Activated CD4-positive, alpha-beta T cell treated with anti-CD3 and anti-CD28 coated beads, Interleukin-2, amount 50 U/mL, for 24 hours (primary cell): ENCODE data around the gene APOF.
"Not testable (repeated sequence)": the region's sequence is repeated elsewhere in the genome, so short reads cannot be mapped to it uniquely, and the experiment has no call there.

Experiments used
- DNase-seq, 2 donors: peaks; one replicate each; pipeline ENCODE4 v3.0.0-alpha.2; 2020; ENCODE audit warnings: low read depth in 1 of 2, low spot score in 1 of 2

Gene APOF, protein sequence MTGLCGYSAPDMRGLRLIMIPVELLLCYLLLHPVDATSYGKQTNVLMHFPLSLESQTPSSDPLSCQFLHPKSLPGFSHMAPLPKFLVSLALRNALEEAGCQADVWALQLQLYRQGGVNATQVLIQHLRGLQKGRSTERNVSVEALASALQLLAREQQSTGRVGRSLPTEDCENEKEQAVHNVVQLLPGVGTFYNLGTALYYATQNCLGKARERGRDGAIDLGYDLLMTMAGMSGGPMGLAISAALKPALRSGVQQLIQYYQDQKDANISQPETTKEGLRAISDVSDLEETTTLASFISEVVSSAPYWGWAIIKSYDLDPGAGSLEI

DNA sequence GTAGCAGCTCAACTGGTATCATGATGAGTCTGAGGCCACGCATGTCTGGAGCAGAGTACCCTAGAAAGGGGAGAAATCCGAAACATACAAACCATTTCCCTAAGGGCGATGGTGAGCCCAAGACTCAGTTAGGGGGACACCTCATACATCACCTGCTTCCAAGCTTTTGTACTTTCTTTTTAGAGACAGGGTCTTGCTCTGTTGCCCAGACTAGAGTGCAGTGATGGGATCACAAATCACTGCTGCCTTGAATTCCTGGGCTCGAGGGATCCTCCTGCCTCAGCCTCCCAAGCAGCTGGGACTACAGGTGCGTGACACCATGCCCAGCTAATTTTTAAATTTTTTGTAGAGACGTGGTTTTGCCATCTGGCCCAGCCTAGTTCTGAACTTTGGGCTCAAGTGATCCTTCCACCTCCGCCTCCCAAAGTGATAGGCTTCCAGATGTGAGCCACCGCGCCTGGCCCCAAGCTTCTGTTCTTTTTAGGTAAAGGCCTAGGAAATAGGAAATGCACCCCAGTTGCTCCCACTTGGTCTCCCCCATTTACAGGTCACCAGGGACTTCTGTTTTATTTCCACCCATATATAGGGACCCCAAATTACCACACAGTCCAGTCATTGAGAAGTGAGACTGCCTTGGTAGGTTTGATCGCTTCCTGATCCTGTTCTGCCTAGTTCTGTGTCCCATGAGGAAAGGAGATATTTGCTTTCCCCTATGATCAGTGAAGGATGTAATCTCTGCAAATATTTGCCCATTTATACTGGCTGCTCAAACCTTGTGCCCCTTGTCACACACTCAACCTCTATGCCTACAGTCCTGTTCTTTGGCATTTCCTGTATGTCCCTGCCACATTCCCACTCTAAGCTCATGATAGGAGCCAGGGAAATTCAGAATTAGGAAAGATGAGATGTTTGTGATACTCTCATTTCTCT is at the start of gene APOF:
Gene APOF (minus strand): TSS at position 728 of the 930 bp plus-strand sequence. CDS start 112 bp downstream, at position 616.
- DNase-seq = no peak

DNA sequence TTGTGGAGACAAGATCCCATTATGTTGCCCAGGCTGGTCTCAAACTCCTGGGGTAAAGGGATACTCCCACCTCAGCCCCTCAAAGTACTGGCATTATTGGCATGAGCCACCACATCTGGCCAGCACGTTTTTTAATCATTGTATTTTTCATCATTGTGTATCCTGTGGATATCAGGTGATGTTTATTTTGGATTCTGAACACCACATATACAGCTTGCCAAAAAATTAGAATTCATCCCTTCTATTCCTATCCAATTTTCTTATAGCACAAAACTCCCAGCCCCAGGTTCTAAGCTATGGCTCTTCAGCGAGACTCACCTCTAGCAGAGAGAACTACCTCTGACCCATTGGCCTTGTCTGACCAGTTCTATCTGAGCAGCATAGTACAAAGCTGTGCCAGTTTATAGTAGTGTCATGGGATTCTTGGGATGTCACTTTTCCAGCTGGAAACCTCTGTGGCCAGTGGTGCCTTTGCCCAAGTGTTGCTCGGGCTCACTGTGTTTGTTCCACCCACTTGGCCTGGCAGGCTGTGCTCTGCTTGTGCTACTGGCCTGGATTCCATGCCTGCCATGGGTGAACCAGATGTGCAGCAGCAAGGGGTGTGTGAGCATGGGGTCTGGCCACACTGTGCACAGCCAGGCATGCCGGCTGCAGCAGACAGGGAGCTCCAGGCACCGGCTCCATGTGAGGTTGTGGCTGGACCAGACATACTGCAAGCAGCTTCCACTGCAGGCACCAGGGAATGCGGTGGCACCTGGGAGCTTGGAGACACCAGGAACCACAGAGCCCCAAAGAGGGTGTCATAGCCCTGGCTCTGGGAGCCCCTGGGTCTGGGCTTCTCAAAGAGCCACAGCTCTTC is 49.4 kb upstream of the APOF start:
- no peak for DNase-seq

DNA sequence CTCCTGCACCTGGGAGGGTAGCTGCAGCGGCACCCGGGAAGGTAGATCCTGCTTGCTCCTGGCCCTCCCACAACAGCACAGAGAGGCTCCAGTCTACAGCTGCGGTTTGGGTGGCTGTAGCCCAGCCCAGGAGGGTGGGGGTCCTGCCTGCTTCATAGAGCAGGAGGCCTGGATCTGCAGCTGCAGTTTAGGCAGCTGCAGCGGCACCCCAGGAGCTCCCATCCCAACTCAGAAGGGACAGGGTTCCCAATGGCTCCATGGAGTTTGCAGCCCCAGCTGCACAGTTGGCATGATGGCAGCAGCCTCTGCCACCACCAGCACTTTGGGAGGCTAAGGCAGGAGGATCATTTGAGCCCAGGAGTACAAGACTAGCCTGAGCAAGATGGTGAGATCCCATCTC is 48.1 kb upstream of the APOF start:
- no peak for DNase-seq

DNA sequence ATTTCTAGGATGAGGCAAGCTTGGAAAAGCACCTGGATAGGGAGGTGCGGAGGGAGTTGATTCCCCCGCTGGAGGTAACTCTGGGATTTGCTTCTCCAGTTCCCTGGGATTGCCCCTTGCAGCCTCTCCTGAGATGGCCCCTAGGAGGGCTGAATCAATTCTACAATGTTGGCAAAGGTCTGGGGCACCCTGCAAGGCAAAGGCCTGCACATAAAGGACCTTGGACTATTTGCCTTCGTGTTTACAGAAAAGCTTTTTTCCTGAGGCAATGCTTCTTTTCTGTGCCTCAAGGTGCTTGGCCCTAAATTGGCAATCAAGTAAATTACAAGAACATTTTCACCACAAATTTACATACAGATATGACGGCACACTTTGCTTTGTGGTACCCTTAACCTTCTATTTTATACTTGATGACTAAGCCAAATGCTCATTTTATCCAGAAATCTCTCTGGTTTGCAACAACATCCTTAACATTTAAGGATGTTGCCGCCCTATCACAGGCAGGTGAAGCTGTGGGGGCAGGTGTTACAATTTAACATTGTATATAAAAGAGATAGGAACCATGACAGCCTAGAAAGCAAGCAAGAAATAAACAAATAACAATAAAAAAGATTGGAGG is 46.3 kb upstream of the APOF start:
- DNase-seq = no peak

DNA sequence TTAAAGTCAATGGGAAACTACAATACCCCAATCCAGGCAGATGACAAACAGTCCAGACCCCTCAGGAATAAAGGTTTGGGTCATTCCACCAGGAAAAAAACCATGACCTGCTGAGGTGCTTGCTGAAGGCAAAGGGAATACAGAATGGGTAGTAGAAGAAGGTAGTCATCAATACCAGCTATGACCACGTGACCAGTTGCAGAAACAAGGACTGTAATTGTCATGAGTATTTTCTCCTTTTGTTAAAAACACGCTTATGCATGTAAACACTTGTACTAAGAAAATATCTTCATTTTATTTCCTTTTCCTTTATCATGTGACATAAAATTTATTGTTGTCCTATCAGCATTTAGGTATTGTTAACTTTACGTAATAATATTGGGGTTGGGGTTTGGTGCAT is 41.6 kb upstream of the APOF start:
- DNase-seq = not testable (repeated sequence)

DNA sequence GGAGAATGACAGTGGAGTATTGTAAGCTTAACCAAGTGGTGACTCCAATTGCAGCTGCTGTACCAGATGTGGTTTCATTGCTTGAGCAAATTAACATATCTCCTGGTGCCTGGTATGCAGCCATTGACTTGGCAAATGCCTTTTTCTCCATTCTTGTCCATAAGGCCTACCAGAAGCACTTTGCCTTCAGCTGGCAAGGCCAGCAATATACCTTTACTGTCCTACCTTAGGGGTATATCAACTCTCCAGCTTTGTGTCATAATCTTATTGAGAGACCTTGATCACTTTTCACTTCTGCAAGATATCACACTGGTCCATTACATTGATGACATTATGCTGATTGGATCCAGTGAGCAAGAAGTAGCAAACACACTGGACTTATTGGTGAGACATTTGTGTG is 39.0 kb upstream of the APOF start:
- DNase-seq = not testable (repeated sequence)

DNA sequence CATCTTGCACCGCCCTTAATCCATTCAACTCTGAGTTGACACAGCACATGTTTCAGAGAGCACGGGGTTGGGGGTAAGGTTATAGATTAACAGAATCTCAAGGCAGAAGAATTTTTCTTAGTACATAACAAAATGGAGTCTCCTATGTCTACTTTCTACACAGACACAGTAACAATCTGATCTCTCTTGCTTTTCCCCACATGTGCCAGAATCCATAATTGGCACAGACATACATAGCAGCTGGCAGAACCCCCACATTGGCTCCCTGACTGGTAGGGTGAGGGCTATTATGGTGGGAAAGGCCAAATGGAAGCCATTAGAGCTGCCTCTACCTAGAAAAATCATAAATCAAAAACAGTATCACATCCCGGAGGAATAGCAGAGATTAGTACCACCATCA is 38.5 kb upstream of the APOF start:
- not testable (repeated sequence) for DNase-seq

DNA sequence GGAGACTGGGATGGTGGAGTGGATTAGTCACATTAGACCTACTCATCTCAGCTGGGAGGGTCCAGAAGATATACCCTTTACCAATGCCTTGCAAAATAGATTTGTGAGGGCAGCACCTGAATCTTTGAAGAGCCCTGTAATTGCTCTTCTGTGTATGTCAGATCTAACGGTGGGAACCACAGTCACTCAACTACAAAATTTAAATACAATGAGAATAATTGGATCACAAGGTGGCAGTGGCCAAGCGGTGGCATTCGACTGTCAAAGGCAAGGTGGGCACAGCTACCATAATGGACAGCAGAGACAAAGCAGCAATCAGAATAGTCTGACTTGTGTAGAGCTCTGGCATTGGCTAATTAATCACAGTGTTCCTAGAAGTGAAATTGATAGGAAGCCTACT is 36.8 kb upstream of the APOF start:
- DNase-seq = not testable (repeated sequence)

DNA sequence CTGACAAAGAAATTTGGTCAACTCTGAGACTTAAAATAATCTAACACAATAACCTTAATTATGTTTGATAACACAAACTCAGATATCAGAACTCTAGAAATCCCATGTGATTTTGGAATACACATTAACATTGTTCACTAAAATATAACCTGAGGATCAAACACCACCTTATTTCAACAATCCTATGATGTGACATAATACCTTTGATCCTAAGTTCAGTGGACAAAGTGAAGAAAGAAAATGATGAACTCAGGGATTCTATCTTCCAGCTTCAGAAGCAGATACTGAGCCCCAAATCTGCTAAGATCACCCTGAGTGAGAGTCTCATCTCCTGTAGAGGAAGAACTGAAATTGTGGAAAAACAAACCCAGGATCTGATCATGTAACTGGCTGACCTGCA is 35.7 kb upstream of the APOF start:
- DNase-seq = no peak

DNA sequence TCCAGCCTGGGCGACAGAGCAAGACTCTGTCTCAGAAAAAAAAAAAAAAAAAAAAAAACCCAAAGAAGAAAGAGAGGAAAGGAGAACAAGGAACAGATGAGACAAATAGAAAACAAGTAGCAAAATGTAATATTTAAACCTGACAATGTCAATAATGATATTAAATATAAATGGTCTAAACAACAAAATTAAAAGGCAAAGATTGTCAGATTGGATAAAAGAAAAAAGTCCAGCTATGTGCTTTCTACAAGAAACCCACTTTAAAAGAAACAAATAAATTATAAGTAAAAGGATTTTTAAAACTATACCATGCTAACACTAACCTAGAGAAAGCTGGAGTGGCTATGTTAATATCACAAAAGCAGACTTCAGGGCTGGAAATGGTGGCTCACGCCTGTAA is 29.7 kb upstream of the APOF start:
- no peak for DNase-seq

DNA sequence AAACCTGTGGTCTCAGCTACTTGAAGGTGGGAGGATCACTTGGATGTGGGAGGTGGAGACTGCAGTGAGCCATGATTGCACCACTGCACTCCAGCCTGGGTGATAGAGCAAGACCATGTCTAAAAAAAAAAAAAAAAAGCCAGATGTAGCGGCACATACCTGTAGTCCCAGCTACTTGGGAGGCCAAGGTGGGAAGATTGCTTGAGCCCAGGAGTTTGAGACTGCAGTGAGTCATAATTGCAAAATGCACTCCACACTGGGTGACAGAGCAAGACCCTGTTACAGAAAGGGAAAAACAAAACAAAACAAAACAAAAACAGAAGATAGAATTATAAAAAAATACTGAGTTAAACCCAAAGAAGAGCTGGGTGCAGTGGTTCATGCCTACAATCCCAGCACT is 29.1 kb upstream of the APOF start:
- no peak for DNase-seq

DNA sequence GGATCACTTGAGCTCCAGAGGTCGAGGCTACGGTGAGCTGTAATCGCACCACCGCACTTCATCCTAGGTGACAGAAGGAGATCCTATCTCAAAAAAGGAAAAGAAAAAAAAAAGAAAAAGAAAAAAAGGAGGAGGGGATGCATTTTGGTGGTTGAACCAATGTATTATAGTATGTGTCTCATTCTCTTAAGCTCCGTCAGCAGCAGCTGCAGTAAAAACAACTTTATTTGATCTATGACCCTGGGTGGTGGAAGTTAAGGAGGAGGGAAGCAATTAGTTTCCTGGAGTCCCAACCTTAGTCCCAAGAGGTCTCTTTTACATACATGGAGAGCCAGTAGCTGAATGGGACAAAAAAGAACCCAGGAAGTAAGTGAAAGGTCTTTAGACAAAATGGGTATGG is 26.8 kb upstream of the APOF start:
- no peak for DNase-seq

DNA sequence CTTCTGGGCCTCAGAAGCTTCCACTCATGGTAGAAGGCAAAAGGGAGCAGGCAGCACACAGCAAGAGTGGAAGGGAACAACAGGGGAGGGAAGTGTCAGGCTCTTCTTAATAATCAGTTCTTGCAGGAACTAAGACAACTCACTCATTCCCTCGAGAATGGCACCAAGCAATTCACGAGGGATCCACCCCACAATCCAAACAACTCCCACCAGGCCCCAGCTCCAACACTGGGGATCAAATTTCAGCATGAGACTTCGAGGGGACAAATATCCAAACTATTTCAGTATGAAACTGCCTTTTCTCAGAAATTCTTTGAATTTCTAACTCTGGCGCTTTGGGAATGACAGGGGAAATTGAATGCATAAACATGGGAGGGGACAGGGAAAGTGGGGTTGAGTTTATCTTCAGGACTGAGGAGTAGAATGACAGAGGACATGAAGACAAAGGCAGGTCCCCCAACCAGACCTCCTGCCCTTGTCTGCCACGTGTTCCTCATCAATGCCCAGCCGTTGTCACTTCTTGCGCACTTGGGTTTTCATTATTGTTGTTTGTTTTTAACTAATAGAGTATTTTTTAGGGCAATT is 24.6 kb upstream of the APOF start:
- no peak for DNase-seq

DNA sequence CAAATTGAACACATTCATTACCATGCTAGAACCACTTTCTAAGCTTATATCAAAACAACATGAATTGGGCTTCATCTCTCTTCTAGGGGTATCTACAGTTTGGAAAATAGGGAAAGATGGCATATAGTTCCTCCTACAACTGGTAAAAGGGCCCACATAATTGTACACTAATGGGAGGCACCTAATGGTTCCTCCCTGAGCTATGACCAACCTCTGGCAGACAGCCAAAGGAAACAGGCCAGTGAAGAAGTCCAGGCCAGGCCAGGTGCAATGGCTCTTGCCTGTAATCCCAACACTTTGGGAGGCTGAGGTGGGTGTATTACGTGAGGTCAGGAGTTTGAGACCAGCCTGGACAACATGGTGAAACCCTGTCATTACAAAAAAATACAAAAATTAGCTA is 23.2 kb upstream of the APOF start:
- no peak for DNase-seq

DNA sequence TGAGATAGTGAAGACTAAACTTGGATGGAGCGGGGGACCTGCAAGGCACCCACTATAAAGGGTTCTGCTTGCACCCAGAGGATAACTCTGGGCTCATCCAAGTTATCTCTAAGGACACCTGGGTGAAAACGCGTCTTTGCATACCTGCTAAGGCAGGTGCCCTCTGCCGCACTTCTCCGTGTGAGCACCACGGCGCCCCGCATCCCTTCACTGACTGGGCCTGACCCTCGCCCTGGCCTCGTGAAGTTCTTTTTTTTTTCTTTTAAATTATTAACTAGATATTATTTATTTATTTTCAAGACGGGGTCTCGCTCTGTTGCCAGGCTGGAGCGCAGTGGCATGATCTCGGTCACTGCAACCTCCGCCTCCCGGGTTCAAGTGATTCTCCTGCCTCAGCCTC is 20.0 kb upstream of the APOF start:
- DNase-seq = no peak

DNA sequence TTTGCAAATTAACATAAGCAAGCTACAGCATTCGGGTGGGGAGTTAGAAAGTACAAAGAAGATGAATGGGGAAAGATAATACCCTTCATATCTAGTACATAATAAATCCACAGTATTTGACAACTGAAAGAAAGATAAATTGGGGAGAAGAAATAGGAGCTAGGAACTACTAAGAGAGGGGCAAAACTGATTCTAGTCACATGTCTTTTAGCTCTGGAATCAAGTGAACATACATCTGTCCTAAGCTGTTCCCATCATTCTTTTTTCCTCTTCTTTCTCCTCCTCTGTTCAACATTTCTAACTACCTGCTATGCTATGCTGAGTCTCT is 15.3 kb upstream of the APOF start:
- no peak for DNase-seq

DNA sequence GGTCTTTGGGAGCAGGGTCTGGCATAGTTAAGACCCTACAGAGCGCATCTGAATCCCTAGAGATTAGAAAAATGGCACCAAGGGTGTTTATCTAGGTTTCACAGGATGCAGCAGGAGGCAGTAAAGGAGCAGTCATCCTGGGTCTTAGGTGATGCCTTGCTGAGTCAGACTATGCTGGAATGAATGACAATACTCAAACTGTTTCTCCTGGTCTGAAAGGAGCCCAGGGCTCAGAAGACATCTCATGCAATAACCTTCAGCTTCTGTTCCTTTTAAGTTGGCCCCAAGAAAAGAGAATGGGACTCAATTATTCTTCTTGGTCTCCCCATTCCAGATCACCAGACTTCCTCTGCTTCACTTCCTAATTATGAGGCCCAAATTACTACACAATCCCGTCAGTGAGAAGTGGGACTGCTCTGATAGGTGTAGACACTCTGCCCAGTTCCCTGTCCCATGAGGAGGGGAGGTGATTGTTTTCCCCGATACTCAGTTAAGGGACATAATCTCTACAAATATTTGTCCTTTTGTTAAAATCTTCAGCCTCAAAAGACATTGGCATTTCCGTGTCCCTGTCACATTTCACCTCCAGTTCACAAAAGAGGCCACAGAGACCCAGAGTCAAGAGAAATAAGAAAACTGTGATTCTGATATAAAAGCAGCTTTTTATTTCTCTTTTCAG is 14.8 kb upstream of the APOF start:
- no peak for DNase-seq

DNA sequence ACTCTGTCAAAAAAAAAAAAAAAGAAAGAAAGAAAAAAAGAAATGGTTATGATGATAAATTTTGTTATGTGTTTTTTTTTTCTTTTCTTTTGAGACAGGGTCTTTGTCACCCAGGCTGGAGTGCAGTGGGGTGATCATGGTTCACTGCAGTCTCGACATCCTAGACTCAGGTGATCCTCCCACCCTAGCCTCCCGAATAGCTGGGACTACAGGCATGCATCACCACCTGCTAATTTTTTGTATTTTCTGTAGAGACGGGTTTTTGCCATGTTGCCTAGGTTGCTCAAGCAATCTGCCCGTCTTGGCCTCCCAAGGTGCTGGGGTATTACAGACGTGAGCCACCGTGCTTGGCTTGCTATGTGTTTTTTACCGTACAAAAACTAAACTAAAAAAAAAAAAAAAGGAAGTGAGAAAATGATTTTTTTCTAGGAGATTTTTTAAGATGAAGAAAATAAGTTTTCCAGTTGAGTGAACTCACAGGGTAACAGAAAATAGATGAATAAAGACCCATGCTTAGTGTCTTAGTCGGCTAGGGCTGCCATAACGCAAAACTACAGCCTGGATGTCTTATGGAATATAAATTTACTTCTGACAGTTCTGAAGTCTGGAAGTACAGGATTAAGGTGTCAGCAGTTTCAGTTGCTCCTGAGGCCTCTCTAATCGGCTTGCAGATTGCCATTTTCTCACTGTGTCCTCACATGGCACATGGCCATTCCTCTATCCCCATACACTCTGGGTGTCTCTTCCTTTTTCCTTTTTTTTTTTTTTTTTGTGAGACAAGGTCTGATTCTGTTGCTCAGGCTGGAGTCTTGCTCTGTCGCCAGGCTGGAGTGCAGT is 13.2 kb upstream of the APOF start:
- no peak for DNase-seq
